Common myeloid progenitor, CD34-positive (primary cell): ENCODE results near the gene RRP1B.

Source experiments
- CTCF ChIA-PET: fragments of 350-600 bp; sonication (Branson Sonifier 250); formaldehyde crosslinking; loops from one replicate; lab custom pipeline; 2021; ENCODE audit warnings: antibody characterized with exemption; lab: Charles Lee
- POLR2A ChIA-PET: fragments of 350-600 bp; sonication (Branson Sonifier 250); formaldehyde crosslinking; loops from one replicate; lab custom pipeline; 2021; ENCODE audit warnings: antibody characterized with exemption; lab: Charles Lee
- DNase-seq, 3 donors: peaks; one replicate each; pipeline versions ENCODE4 v3.0.0 to v3.0.0-alpha.2; 2013
- H3K27ac ChIP-seq, 2 experiments: 1 replicate in 1 of 2; 2 replicates in 1 of 2; pipeline ENCODE4 v1.7.0; 2013; ENCODE audit warnings: inconsistent platforms in 2 of 2, low read length in 2 of 2, mild to moderate bottlenecking in 2 of 2, low read depth in 1 of 2, moderate library complexity in 1 of 2; ENCODE audit not compliant: severe bottlenecking in 2 of 2, insufficient read depth in 1 of 2, poor library complexity in 1 of 2
- H3K27me3 ChIP-seq, 5 experiments: replicated peaks in 2 of 5; 1 replicate in 3 of 5; 2 replicates in 2 of 5; pipeline versions ENCODE4 v1.6.1 to v1.7.0; 2013; ENCODE audit warnings: low read length in 4 of 5, mild to moderate bottlenecking in 2 of 5, moderate library complexity in 2 of 5, inconsistent platforms in 1 of 5; ENCODE audit not compliant: insufficient read depth in 5 of 5, control insufficient read depth in 4 of 5
- H3K36me3 ChIP-seq, 4 experiments: 1 replicate in 2 of 4; 2 replicates in 2 of 4; pipeline versions ENCODE4 v1.6.1 to v1.7.0; 2013; ENCODE audit warnings: low read length in 3 of 4, control low read depth in 1 of 4, mild to moderate bottlenecking in 1 of 4; ENCODE audit not compliant: control insufficient read depth in 4 of 4, insufficient read depth in 4 of 4
- H3K4me1 ChIP-seq, 4 experiments: 1 replicate in 3 of 4; 2 replicates in 1 of 4; pipeline versions ENCODE4 v1.6.1 to v1.7.1; 2013; ENCODE audit warnings: low read length in 3 of 4, mild to moderate bottlenecking in 3 of 4, control low read depth in 1 of 4, inconsistent platforms in 1 of 4, moderate library complexity in 1 of 4; ENCODE audit not compliant: control insufficient read depth in 4 of 4, insufficient read depth in 4 of 4; ENCODE audit errors: control extremely low read depth in 1 of 4
- H3K4me3 ChIP-seq, 7 experiments: 1 replicate in 4 of 7; 2 replicates in 3 of 7; pipeline versions ENCODE4 v1.5.1 to v1.7.0; 2013; ENCODE audit warnings: mild to moderate bottlenecking in 7 of 7, low read length in 6 of 7, moderate library complexity in 6 of 7, inconsistent platforms in 2 of 7, low read depth in 2 of 7, control low read depth in 1 of 7; ENCODE audit not compliant: insufficient read depth in 4 of 7, control insufficient read depth in 1 of 7; ENCODE audit errors: extremely low read depth in 1 of 7
- H3K9me3 ChIP-seq, 5 experiments: 1 replicate in 4 of 5; 2 replicates in 1 of 5; pipeline versions ENCODE4 v1.6.1 to v1.7.1; 2013; ENCODE audit warnings: low read length in 4 of 5, mild to moderate bottlenecking in 2 of 5, inconsistent platforms in 1 of 5, low read depth in 1 of 5, moderate library complexity in 1 of 5; ENCODE audit not compliant: control insufficient read depth in 4 of 5, insufficient read depth in 2 of 5; ENCODE audit errors: control extremely low read depth in 1 of 5
- WGBS: methylation state at CpG from one replicate; pipeline ENCODE4 v1.1.5; 2013; ENCODE audit not compliant: insufficient coverage; 5-methylcytosine and 5-hydroxymethylcytosine counted together

Gene RRP1B

GRCh38 chr21:43691086-43691795 lies 31.9 kb downstream of the RRP1B start:
- peaks cover 16 to 97% (median 68%) of the 10 kb centered on the region in 4 experiments for H3K36me3 ChIP-seq
- CTCF ChIA-PET = no interaction called here
- H3K27me3 ChIP-seq = no peaks in the 10 kb centered on the region
- H3K9me3 ChIP-seq = no peaks in the 10 kb centered on the region
- H3K4me1 ChIP-seq = no peaks in the 10 kb centered on the region
- H3K4me3 ChIP-seq = no peak overlapping the region
- 97% methylated on average over 17 of the region's 25 CpGs for WGBS
- H3K27ac ChIP-seq = no peak overlapping the region
- DNase-seq = no peak
- POLR2A ChIA-PET = interaction anchor here (0.6 kb wide), 1 partner anchor 417 kb away, joined by 3 read pairs; no protein-coding TSS in a partner anchor

GRCh38 chr21:43691801-43692200 lies 32.4 kb downstream of the RRP1B start:
- 97% methylated on average over 10 of the region's 10 CpGs for WGBS
- peaks cover 16 to 93% (median 64%) of the 10 kb centered on the region in 4 experiments for H3K36me3 ChIP-seq
- no peaks in the 10 kb centered on the region for H3K4me1 ChIP-seq
- H3K27ac ChIP-seq = no peak overlapping the region
- POLR2A ChIA-PET = no interaction called here
- no peak overlapping the region for H3K4me3 ChIP-seq
- H3K27me3 ChIP-seq = no peaks in the 10 kb centered on the region
- H3K9me3 ChIP-seq = no peaks in the 10 kb centered on the region
- DNase-seq = no peak
- CTCF ChIA-PET = interaction anchor here (1.0 kb wide), 1 partner anchor 37 kb away, joined by 4 read pairs; no protein-coding TSS in a partner anchor

- WGBS = 97% methylated on average over 4 of the region's 8 CpGs
- H3K27me3 ChIP-seq = no peaks in the 10 kb centered on the region
- no peak overlapping the region for H3K27ac ChIP-seq
- DNase-seq = no peak
- H3K4me3 ChIP-seq = no peak overlapping the region
- CTCF ChIA-PET = interaction anchor here (0.7 to 1.0 kb wide), 2 partner anchors 35 to 98 kb away, joined by 3 to 4 read pairs; no protein-coding TSS in a partner anchor
- H3K4me1 ChIP-seq = no peaks in the 10 kb centered on the region
- POLR2A ChIA-PET = no interaction called here
- peaks cover 15 to 81% (median 54%) of the 10 kb centered on the region in 4 experiments for H3K36me3 ChIP-seq
- H3K9me3 ChIP-seq = no peaks in the 10 kb centered on the region
These were observed 33.6 kb downstream of the RRP1B start for GRCh38 chr21:43692949-43693348.

GRCh38 chr21:43693981-43694380 lies 34.6 kb downstream of the RRP1B start:
- ChIA-PET CTCF (no interaction called here), POLR2A (no interaction called here)
- no peak for DNase-seq
- Histone ChIP-seq H3K27ac (no peak overlapping the region), H3K4me1 (no peaks in the 10 kb centered on the region), H3K9me3 (no peaks in the 10 kb centered on the region), H3K36me3 (peaks cover 12 to 71% (median 45%) of the 10 kb centered on the region in 4 experiments), H3K4me3 (no peak overlapping the region), H3K27me3 (no peaks in the 10 kb centered on the region)
- WGBS = 99% methylated on average over 21 of the region's 23 CpGs

GRCh38 chr21:43694437-43695079 lies 35.2 kb downstream of the RRP1B start:
- DNase-seq = no peak
- H3K4me1 ChIP-seq = no peaks in the 10 kb centered on the region
- ChIA-PET POLR2A (no interaction called here), CTCF (no interaction called here)
- H3K27me3 ChIP-seq = no peaks in the 10 kb centered on the region
- peaks cover 12 to 65% (median 39%) of the 10 kb centered on the region in 4 experiments for H3K36me3 ChIP-seq
- no peak overlapping the region for H3K27ac ChIP-seq
- no peak overlapping the region for H3K4me3 ChIP-seq
- WGBS = 95% methylated on average over 27 of the region's 27 CpGs
- H3K9me3 ChIP-seq = no peaks in the 10 kb centered on the region

- no peak for DNase-seq
- Histone ChIP-seq H3K36me3 (peaks cover 5 to 48% (median 30%) of the 10 kb centered on the region in 4 experiments), H3K4me1 (no peaks in the 10 kb centered on the region), H3K4me3 (no peak overlapping the region), H3K9me3 (no peaks in the 10 kb centered on the region), H3K27me3 (no peaks in the 10 kb centered on the region), H3K27ac (no peak overlapping the region)
- ChIA-PET CTCF (no interaction called here), POLR2A (no interaction called here)
- 96% methylated on average over 15 of the region's 17 CpGs for WGBS
These were observed 36.9 kb downstream of the RRP1B start for GRCh38 chr21:43696214-43696613.
